Measurements from ENCODE around the gene LDAF1. TPM values are rescaled to one million over a fixed set of nuclear protein-coding genes. Genes with fewer than 3 reads are reported as not detected.
"Not testable (repeated sequence)": the region's sequence is repeated elsewhere in the genome, so short reads cannot be mapped to it uniquely, and the experiment has no call there.

The LDAF1 gene
- total and polyA plus RNA-seq, 2 donors: 83.4 to 89.8 TPM

DNA sequence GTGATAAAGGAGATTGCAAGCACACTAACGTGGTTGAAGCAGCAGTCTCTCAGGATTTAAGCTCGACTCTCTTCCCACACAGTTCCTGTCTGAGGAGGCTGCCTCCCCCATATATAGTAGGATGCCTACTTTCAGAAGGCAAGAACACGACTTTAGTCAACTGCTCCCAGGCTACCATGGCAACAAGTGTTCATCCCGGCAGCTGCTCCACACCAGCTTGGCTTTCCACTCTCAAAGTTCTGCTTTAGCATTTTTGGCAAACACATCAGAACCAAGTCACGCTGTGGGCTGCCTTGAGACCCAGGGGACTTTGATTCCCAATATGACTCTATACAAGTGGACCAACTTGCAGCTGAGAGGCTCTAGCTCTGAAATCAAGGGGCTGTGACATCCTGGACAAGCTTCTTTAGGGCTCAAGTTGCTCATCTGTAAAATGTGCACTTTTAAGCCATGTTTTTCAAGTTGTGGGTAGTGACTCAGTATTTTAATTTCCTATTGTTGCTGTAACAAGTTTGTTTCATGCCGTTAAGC is 36.4 kb downstream of the LDAF1 start:
- Histone ChIP-seq H3K4me3 (ENCODE audit: low read depth, low read length) (no peak overlapping the region), H3K4me1 (ENCODE audit: insufficient read depth) (no peaks in the 10 kb centered on the region), H3K36me3 (ENCODE audit: insufficient read depth) (no peaks in the 10 kb centered on the region), H3K27ac (ENCODE audit: low read depth) (no peak overlapping the region)
- DNase-seq (ENCODE audit: extremely low spot score): no peak
- 37% methylated on average over 6 of the region's 6 CpGs for whole genome bisulfite sequencing

DNA sequence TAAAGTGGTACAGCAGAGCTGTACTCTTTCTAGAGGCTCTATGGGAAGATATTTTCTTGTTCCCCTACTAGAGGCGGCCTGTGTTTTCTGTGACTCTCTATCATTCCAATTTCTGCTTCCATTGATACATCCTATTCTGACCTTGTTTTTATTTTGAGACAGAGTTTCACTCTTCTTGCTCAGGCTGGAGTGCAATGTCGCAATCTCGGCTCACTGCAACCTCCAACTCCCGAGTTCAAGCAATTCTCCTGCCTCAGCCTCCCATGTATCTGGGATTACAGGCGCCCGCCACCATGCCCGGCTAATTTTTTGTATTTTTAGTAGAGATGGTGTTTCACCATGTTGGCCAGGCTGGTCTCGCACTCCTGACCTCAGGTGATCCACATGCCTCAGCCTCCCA is 36.9 kb downstream of the LDAF1 start:
- H3K27ac ChIP-seq (ENCODE audit: low read depth); H3K4me1 ChIP-seq (ENCODE audit: insufficient read depth); H3K36me3 ChIP-seq (ENCODE audit: insufficient read depth); DNase-seq (ENCODE audit: extremely low spot score); H3K4me3 ChIP-seq (ENCODE audit: low read depth, low read length): not testable (repeated sequence)
- WGBS: 95% methylated on average over 8 of the region's 8 CpGs

DNA sequence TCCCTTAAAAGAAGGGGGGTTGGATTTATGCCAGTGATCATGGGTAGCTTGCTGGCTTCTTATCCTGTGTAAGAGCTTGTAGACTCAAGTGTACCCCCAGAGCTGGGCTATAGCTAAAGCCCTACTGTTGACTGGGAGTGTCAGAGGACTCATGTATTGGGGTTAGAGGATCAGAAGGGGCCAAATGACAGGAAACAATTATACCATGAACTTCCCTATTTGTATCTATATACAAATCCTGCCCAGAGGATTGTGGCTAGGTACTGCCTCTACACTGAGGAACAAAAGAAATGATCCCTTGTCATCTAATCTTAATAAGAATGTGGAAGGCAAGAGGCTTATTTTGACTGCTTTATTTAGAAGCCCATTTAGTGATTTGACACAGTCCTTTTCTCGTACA is 38.6 kb downstream of the LDAF1 start:
- 86% methylated on average over 1 of the region's 1 CpG for WGBS
- no peak overlapping the region for H3K27ac ChIP-seq (ENCODE audit: low read depth)
- no peak overlapping the region for H3K4me3 ChIP-seq (ENCODE audit: low read depth, low read length)
- no peak for DNase-seq (ENCODE audit: extremely low spot score)
- H3K4me1 ChIP-seq (ENCODE audit: insufficient read depth): no peaks in the 10 kb centered on the region
- no peaks in the 10 kb centered on the region for H3K36me3 ChIP-seq (ENCODE audit: insufficient read depth)

GRCh38 chr16:21197621-21198020 is 39.1 kb downstream of the LDAF1 start:
- no peak overlapping the region for H3K27ac ChIP-seq (ENCODE audit: low read depth)
- no peaks in the 10 kb centered on the region for H3K36me3 ChIP-seq (ENCODE audit: insufficient read depth)
- H3K4me1 ChIP-seq (ENCODE audit: insufficient read depth): no peaks in the 10 kb centered on the region
- DNase-seq (ENCODE audit: extremely low spot score): no peak
- no peak overlapping the region for H3K4me3 ChIP-seq (ENCODE audit: low read depth, low read length)
- 85% methylated on average over 3 of the region's 3 CpGs for WGBS

GRCh38 chr16:21199607-21200218 is 41.2 kb downstream of the LDAF1 start:
- no peak overlapping the region for H3K4me3 ChIP-seq (ENCODE audit: low read depth, low read length)
- no peaks in the 10 kb centered on the region for H3K36me3 ChIP-seq (ENCODE audit: insufficient read depth)
- no peaks in the 10 kb centered on the region for H3K4me1 ChIP-seq (ENCODE audit: insufficient read depth)
- 69% methylated on average over 5 of the region's 5 CpGs for WGBS
- no peak for DNase-seq (ENCODE audit: extremely low spot score)
- no peak overlapping the region for H3K27ac ChIP-seq (ENCODE audit: low read depth)

DNA sequence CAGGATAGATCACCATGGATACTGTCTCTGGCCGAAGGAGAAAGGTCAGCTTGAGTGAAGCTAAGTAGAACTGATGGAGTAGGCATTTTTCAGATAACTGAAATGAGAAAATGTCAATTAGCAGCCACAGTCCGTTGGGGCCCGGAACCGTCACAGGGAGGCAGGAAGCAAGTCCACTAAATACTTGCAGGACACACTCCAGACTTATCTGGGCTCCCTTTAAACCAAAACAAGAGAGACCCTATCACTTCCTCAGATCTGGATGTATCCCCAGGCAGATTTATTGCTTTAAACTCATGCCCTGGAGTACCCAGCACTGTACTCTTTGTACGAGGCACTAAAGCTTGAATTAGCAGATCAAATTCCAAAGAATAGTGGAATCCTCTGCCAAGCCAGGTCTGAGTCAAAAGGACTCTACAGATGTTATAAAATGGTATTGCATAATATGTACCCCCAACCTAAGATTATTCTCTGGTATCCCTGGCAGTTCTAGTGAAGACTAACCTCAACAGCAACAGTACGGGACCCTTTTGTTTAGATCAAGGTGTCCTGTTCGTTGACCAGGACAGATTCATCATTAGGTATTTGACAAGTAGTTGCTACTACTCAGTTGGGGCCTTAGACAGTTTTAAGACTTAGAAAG is 44.8 kb downstream of the LDAF1 start:
- no peak for DNase-seq (ENCODE audit: extremely low spot score)
- H3K36me3 ChIP-seq (ENCODE audit: insufficient read depth): no peaks in the 10 kb centered on the region
- H3K27ac ChIP-seq (ENCODE audit: low read depth): no peak overlapping the region
- H3K4me3 ChIP-seq (ENCODE audit: low read depth, low read length): no peak overlapping the region
- WGBS: 48% methylated on average over 7 of the region's 7 CpGs
- H3K4me1 ChIP-seq (ENCODE audit: insufficient read depth): no peaks in the 10 kb centered on the region

DNA sequence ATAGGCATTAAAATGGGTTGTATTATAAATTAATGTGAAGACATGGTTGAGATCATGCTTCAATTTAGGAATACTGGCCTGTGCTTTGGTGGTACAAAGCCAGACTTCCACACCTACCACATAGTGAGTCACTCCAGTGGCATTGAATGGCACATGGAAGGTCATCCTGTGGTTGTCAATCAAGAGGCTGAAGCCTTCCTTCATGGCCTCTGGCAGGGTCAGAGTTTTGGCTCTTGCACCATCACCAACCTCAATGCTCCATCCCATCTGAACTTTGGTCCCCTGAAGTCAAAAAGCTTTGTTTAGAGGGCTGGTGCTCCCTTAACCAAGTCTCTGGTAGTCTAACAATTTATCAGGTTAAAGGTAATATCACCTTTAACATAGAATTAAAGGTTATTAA is 46.8 kb downstream of the LDAF1 start:
- Histone ChIP-seq H3K36me3 (ENCODE audit: insufficient read depth) (no peaks in the 10 kb centered on the region), H3K4me1 (ENCODE audit: insufficient read depth) (no peaks in the 10 kb centered on the region), H3K27ac (ENCODE audit: low read depth) (no peak overlapping the region), H3K4me3 (ENCODE audit: low read depth, low read length) (no peak overlapping the region)
- DNase-seq (ENCODE audit: extremely low spot score): no peak

GRCh38 chr16:21206550-21206949 is 48.1 kb downstream of the LDAF1 start:
- no peak overlapping the region for H3K27ac ChIP-seq (ENCODE audit: low read depth)
- H3K4me3 ChIP-seq (ENCODE audit: low read depth, low read length): no peak overlapping the region
- no peaks in the 10 kb centered on the region for H3K4me1 ChIP-seq (ENCODE audit: insufficient read depth)
- no peaks in the 10 kb centered on the region for H3K36me3 ChIP-seq (ENCODE audit: insufficient read depth)
- no peak for DNase-seq (ENCODE audit: extremely low spot score)
- 93% methylated on average over 4 of the region's 4 CpGs for WGBS

- no peaks in the 10 kb centered on the region for H3K4me1 ChIP-seq (ENCODE audit: insufficient read depth)
Observed at GRCh38 chr16:21208446-21209230, 50.2 kb downstream of the LDAF1 start.

GRCh38 chr16:21211486-21211885 is 53.0 kb downstream of the LDAF1 start, which contains the start of gene ZP2:
ZP2 (minus strand) TSS chr16:21211574; CDS start chr16:21211547, 27 bp downstream.
- no peak for DNase-seq (ENCODE audit: extremely low spot score)
- 67% methylated on average over 5 of the region's 5 CpGs for WGBS
- Histone ChIP-seq H3K27ac (ENCODE audit: low read depth) (no peak within 1 kb of the TSS), H3K4me3 (ENCODE audit: low read depth, low read length) (no peak within 1 kb of the TSS), H3K4me1 (ENCODE audit: insufficient read depth) (no peaks in the 10 kb centered on the region), H3K36me3 (ENCODE audit: insufficient read depth) (no peaks in the 10 kb centered on the region)

More at GRCh38 chr16:21208446-21209230, 50.2 kb downstream of the LDAF1 start:
- H3K27ac ChIP-seq (ENCODE audit: low read depth): no peak overlapping the region
- no peaks in the 10 kb centered on the region for H3K36me3 ChIP-seq (ENCODE audit: insufficient read depth)
- 67% methylated on average over 2 of the region's 2 CpGs for WGBS
- no peak for DNase-seq (ENCODE audit: extremely low spot score)
- H3K4me3 ChIP-seq (ENCODE audit: low read depth, low read length): no peak overlapping the region

GRCh38 chr16:21214086-21214485 is 55.6 kb downstream of the LDAF1 start:
- no peak overlapping the region for H3K4me3 ChIP-seq (ENCODE audit: low read depth, low read length)
- H3K27ac ChIP-seq (ENCODE audit: low read depth): no peak overlapping the region
- no peaks in the 10 kb centered on the region for H3K4me1 ChIP-seq (ENCODE audit: insufficient read depth)
- H3K36me3 ChIP-seq (ENCODE audit: insufficient read depth): no peaks in the 10 kb centered on the region
- 69% methylated on average over 4 of the region's 4 CpGs for WGBS
- no peak for DNase-seq (ENCODE audit: extremely low spot score)

- 87% methylated on average over 2 of the region's 2 CpGs for WGBS
- no peak for DNase-seq (ENCODE audit: extremely low spot score)
- Histone ChIP-seq H3K36me3 (ENCODE audit: insufficient read depth) (no peaks in the 10 kb centered on the region), H3K4me1 (ENCODE audit: insufficient read depth) (no peaks in the 10 kb centered on the region), H3K27ac (ENCODE audit: low read depth) (no peak overlapping the region), H3K4me3 (ENCODE audit: low read depth, low read length) (no peak overlapping the region)
Observed at GRCh38 chr16:21217121-21217520, 58.6 kb downstream of the LDAF1 start.

DNA sequence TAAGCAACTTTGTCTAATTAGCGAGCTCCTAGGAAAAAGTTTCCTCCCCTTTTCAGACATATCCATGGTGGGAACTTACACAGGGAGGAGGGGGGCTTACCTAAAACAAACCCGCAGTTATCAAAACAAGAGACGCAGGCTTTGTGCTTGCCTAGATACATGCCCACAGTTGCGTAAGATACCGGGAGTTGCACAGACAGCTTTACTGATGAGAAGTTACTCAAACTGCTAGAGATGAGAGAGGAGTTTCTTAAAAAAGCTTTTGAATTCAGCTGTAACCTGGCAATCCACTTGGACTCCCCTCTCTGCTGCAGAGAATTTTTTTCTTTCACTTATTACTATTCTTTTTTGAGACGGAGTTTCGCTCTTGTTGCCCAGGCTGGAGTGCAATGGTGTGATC is 59.7 kb downstream of the LDAF1 start:
- WGBS: 67% methylated on average over 7 of the region's 7 CpGs
- Histone ChIP-seq H3K4me3 (ENCODE audit: low read depth, low read length) (no peak overlapping the region), H3K36me3 (ENCODE audit: insufficient read depth) (no peaks in the 10 kb centered on the region), H3K27ac (ENCODE audit: low read depth) (no peak overlapping the region), H3K4me1 (ENCODE audit: insufficient read depth) (no peaks in the 10 kb centered on the region)
- no peak for DNase-seq (ENCODE audit: extremely low spot score)

DNA sequence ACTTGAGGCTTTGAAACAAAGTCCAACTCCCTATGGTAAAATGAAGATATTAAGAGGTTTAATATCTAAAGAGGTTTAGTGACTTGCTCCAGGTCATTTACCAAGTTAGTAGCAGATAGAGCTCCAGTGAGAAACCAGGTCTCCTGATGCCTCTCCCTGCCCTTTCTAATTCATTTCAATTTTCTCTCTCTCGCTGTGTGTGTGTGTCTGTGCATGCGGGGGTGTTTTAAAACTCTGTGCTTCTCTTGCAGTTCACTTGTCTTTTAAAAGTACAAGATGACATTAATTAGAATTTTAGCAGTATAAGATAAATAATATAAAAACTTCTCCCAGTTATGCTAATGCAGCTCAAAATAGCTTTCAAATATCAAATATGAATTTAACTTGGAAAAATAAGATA is 61.1 kb downstream of the LDAF1 start:
- no peak for DNase-seq (ENCODE audit: extremely low spot score)
- Histone ChIP-seq H3K27ac (ENCODE audit: low read depth) (no peak overlapping the region), H3K4me1 (ENCODE audit: insufficient read depth) (no peaks in the 10 kb centered on the region), H3K36me3 (ENCODE audit: insufficient read depth) (no peaks in the 10 kb centered on the region), H3K4me3 (ENCODE audit: low read depth, low read length) (no peak overlapping the region)
- WGBS: 95% methylated on average over 2 of the region's 2 CpGs
